Endothelial cell of umbilical vein (primary cell): Measurements from ENCODE around the gene LRP1B.

Experiments used
- EZH2 ChIP-seq: IDR thresholded peaks from 2 replicates; pipeline ENCODE4 v1.6.1; 2012; ENCODE audit warnings: borderline replicate concordance, low read depth, mild to moderate bottlenecking, moderate library complexity, low read length, inconsistent platforms; ENCODE audit not compliant: severe bottlenecking
- FOS ChIP-seq: IDR thresholded peaks from 2 replicates; pipeline ENCODE4 v1.6.1; 2011; ENCODE audit warnings: mild to moderate bottlenecking, low read length, moderate library complexity, borderline replicate concordance; ENCODE audit not compliant: insufficient read depth
- GATA2 ChIP-seq: IDR thresholded peaks from 2 replicates; pipeline ENCODE4 v1.7.0; 2011; ENCODE audit warnings: low read depth, mild to moderate bottlenecking, moderate library complexity, mixed read lengths, low read length; ENCODE audit not compliant: insufficient read length, insufficient read depth
- JUN ChIP-seq: IDR thresholded peaks from 2 replicates; pipeline ENCODE4 v1.6.1; 2011; ENCODE audit warnings: borderline replicate concordance, low read depth; ENCODE audit not compliant: insufficient read length, insufficient read depth
- MYC ChIP-seq: IDR thresholded peaks from one replicate; pipeline ENCODE4 v1.6.1; 2011; ENCODE audit warnings: mild to moderate bottlenecking, low read depth, low read length
- POLR2A ChIP-seq: IDR thresholded peaks from 2 replicates; pipeline ENCODE4 v1.6.1; 2012; ENCODE audit warnings: low read depth, mild to moderate bottlenecking, control low read depth, low read length
- POLR2AphosphoS5 ChIP-seq: IDR thresholded peaks from 2 replicates; pipeline ENCODE4 v1.6.1; 2012; ENCODE audit warnings: low read depth, mild to moderate bottlenecking, control low read depth, low read length, moderate library complexity; ENCODE audit not compliant: insufficient read depth
- TF ChIP-seq, protein P1 (sequence below), 2 donors: IDR thresholded peaks; 1 replicate in 1 of 2; 2 replicates in 1 of 2; pipeline ENCODE4 v1.5.1; 2011; ENCODE audit warnings: low read length in 2 of 2, mild to moderate bottlenecking in 2 of 2, moderate library complexity in 2 of 2, control low read depth in 1 of 2, inconsistent platforms in 1 of 2, low read depth in 1 of 2; ENCODE audit not compliant: insufficient read depth in 1 of 2; ENCODE audit errors: extremely low read depth in 1 of 2
- TF ChIP-seq, protein P2 (sequence below): IDR thresholded peaks from 2 replicates; pipeline ENCODE4 v1.6.1; 2011; ENCODE audit not compliant: insufficient read depth, insufficient read length

DNA sequence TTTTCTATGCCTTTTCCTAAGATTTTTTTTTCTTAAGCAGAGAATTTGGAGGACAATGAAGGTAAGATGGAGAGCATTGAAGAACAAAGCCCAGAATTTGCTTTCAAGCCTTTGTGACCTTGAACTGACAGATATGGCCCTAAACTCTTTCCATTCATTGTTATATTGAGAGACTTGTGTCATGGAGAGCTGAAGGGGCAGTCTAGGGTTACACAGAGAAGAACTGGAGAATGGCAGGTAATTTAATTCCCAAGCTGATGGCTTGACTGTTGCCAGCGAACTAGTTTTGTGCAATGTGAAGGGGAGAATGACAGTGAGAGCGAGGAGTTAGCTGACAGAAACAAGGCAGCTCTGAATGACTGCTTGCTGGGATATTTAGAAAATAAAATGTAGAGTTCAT lies 1344.2 kb downstream of the LRP1B start:
- TF ChIP-seq, protein P1, sequence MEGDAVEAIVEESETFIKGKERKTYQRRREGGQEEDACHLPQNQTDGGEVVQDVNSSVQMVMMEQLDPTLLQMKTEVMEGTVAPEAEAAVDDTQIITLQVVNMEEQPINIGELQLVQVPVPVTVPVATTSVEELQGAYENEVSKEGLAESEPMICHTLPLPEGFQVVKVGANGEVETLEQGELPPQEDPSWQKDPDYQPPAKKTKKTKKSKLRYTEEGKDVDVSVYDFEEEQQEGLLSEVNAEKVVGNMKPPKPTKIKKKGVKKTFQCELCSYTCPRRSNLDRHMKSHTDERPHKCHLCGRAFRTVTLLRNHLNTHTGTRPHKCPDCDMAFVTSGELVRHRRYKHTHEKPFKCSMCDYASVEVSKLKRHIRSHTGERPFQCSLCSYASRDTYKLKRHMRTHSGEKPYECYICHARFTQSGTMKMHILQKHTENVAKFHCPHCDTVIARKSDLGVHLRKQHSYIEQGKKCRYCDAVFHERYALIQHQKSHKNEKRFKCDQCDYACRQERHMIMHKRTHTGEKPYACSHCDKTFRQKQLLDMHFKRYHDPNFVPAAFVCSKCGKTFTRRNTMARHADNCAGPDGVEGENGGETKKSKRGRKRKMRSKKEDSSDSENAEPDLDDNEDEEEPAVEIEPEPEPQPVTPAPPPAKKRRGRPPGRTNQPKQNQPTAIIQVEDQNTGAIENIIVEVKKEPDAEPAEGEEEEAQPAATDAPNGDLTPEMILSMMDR (IDR thresholded peaks at IDR 0.05; ENCODE audit: extremely low read depth in 1 of 2, insufficient read depth in 1 of 2, low read depth in 1 of 2, low read length in 2 of 2): no peak
- TF ChIP-seq EZH2: no peak
- TF ChIP-seq, protein P2, sequence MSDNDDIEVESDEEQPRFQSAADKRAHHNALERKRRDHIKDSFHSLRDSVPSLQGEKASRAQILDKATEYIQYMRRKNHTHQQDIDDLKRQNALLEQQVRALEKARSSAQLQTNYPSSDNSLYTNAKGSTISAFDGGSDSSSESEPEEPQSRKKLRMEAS: no peak
- no peak for TF ChIP-seq MYC
- TF ChIP-seq JUN: no peak
- no peak for TF ChIP-seq POLR2A
- TF ChIP-seq POLR2AphosphoS5: no peak
- TF ChIP-seq GATA2: no peak
- no peak for TF ChIP-seq FOS
